ENCODE results near the gene TRPM8.

Gene TRPM8

DNA sequence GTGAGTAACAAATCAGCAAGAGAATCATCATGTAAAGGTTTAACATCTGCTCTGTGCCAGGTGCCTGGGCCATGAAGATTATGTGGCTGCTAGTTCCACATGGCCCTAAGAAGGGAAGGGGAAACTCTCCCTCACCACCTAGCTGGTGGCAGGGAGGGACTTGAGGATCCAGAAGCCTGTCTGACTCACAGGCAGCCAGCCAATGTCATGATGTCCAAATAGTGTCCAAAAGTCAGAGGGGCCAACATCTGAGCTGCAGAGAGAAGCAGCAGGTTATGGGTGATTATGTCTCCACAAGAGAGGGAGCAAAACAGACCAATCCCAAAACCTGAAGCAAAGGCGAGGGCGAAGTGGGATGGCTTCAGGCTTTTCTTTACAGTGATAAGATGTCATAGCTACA lies 71.4 kb downstream of the TRPM8 start:
- H4K20me1 ChIP-seq: no peaks in the 10 kb centered on the region
- H3K9me3 ChIP-seq (replicated peaks in 1 of 11): peaks cover 9 to 51% (median 39%) of the 10 kb centered on the region in 11 experiments; a peak in 21 of 22 replicates
- no peak overlapping the region for H3K27ac ChIP-seq
- no peak overlapping the region for H3K9ac ChIP-seq
- H3K27me3 ChIP-seq: no peaks in the 10 kb centered on the region
- no peak for TF ChIP-seq Cebpa-rat (IDR thresholded peaks at IDR 0.05)
- H3K4me2 ChIP-seq: no peak overlapping the region
- peaks cover 0 to 10% (median 7%) of the 10 kb centered on the region in 10 experiments; a peak in 11 of 20 replicates for H3K4me1 ChIP-seq
- H3K4me3 ChIP-seq: no peak overlapping the region
- H3K36me3 ChIP-seq: no peaks in the 10 kb centered on the region

DNA sequence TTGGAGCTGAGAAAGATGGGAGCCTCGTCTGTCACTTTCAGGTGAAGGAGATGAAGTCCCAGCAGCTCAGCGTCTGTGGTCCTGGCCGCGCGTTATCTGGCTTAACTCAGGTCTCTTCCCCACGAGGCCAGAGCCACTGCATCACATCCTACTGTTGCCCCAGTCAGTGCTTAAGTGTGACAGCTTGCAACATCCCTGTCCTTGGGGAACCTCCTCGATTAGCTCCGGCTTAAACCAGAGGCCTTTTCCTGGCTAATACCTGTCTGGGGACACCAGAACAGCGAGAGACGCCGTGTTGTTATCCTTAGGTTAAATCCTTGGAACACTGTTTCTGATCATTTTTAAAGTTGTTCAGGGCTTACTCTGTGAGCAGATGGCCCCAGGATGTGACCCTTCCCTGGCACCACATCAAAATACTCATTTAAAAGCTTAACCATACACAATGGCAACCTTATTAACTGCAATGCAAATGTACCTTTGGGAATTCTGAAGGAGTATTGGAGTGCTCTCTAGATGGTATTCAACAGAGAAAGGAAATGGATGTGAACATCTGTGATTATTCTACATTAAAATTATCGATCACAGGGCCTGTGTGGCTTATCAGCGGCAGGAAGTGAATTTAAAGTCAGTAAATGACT lies 72.2 kb downstream of the TRPM8 start:
- Histone ChIP-seq H4K20me1 (no peaks in the 10 kb centered on the region), H3K9me3 (replicated peaks in 1 of 11) (peaks cover 5 to 44% (median 31%) of the 10 kb centered on the region in 11 experiments; a peak in 21 of 22 replicates), H3K9ac (no peak overlapping the region), H3K4me1 (peaks cover 0 to 10% (median 7%) of the 10 kb centered on the region in 10 experiments; a peak in 11 of 20 replicates), H3K4me3 (no peak overlapping the region), H3K36me3 (no peaks in the 10 kb centered on the region), H3K4me2 (peak overlapping the region in 1 of 11 experiments; percentile 33; a peak in 1 of 22 replicates), H3K27me3 (no peaks in the 10 kb centered on the region), H3K27ac (no peak overlapping the region)
- TF ChIP-seq Cebpa-rat (IDR thresholded peaks at IDR 0.05): no peak

DNA sequence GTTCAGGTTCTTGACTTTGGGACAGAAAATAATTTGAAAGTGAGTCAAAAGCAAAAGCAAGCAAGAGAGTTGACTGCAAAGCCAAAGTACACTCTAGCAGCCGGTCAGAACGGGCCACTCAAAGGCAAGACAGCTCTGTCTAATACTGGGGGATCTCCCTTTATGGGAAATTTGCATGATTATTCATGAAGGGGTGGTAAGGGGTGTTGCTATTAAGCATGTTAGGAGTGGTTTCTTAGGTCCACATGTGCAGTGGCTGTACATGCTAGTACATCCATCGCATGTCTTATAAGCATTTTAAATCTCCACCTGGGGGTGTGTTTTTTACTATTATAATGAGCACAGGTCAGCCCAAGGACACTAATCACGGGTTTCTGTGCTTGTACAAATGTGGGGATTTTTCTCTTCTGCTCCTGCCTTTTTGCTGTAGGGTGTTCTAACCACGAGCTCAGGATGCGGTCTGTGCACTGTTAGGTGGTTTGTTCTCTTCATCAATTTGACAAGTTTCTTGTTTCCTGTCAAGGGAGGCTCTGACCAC lies 73.2 kb downstream of the TRPM8 start:
- no peaks in the 10 kb centered on the region for H3K36me3 ChIP-seq
- H3K4me1 ChIP-seq: peaks cover 0 to 10% (median 7%) of the 10 kb centered on the region in 10 experiments; a peak in 11 of 20 replicates
- no peak overlapping the region for H3K4me3 ChIP-seq
- no peak for TF ChIP-seq Cebpa-rat (IDR thresholded peaks at IDR 0.05)
- no peaks in the 10 kb centered on the region for H4K20me1 ChIP-seq
- H3K9ac ChIP-seq: no peak overlapping the region
- H3K4me2 ChIP-seq: peak overlapping the region in 5 of 11 experiments; percentile 32 to 46 (median 41); a peak in 9 of 22 replicates
- no peaks in the 10 kb centered on the region for H3K27me3 ChIP-seq
- H3K27ac ChIP-seq: no peak overlapping the region
- peaks cover 0 to 34% (median 22%) of the 10 kb centered on the region in 11 experiments; a peak in 16 of 22 replicates for H3K9me3 ChIP-seq (replicated peaks in 1 of 11)

DNA sequence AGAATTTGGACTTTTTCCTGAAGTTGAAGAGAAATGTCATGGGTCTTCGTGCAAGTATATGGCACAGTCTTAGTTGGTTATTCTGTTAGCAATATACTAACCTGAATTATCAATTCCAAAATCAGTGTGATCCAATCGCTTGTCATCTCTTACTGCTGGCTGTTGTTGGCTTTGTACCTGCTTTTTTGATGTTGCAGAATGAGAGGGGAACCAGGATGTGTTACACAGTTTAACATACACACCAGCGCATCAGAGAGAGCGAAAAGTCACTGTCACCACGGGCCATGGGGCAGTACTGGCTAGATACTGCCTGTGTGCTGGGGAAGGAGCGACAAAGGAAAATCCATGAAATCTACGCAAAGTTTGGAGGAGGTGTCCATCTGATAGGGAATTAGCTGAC lies 74.0 kb downstream of the TRPM8 start:
- H3K4me3 ChIP-seq: no peak overlapping the region
- TF ChIP-seq Cebpa-rat (IDR thresholded peaks at IDR 0.05): no peak
- peaks cover 0 to 28% (median 16%) of the 10 kb centered on the region in 11 experiments; a peak in 15 of 22 replicates for H3K9me3 ChIP-seq (replicated peaks in 1 of 11)
- no peaks in the 10 kb centered on the region for H3K36me3 ChIP-seq
- no peaks in the 10 kb centered on the region for H4K20me1 ChIP-seq
- H3K27me3 ChIP-seq: no peaks in the 10 kb centered on the region
- H3K9ac ChIP-seq: no peak overlapping the region
- H3K27ac ChIP-seq: no peak overlapping the region
- 0 out of 22 replicates have a peak overlapping the region, but pooled peaks of 1 of the 11 experiments have one; percentile 46 for H3K4me2 ChIP-seq
- peaks cover 6 to 17% (median 12%) of the 10 kb centered on the region in 10 experiments; a peak in 19 of 20 replicates for H3K4me1 ChIP-seq

DNA sequence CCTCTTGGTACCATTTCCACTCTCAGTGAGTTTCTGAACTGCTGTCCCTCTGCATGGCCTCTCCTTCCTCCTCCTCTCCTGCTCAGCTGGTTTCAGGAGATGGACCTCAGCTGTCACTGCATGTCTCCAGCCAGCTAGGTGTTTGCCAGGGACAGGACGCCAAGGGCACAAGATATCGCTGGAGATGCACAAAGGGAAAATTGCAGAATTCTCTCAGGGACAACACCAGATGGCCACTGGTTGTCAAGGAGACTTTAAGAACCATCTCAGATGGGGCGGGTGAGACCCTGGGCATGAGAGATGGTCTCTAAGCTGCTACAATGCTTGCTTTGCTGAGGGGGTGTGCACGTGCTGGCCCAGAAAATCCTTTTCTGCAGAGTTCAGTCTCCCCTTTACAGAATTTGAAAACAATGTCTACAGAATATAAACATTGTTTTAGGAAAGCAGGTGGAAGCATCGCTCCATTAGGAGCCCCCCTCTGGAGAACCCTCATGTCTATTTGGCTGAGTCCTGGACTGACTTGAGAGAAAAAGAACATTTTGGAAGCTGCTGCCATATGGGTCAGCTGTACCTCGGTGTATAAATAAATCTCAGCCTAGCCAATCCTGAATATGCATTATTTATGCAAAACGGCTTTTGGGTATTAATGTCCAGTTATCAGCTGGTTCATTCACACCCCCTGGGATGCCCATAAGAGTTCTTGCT lies 75.5 kb downstream of the TRPM8 start:
- Histone ChIP-seq H4K20me1 (no peaks in the 10 kb centered on the region), H3K9me3 (replicated peaks in 1 of 11) (peaks cover 0 to 24% (median 12%) of the 10 kb centered on the region in 11 experiments; a peak in 14 of 22 replicates), H3K27me3 (no peaks in the 10 kb centered on the region), H3K4me2 (peak overlapping the region in 1 of 11 experiments; percentile 24; a peak in 1 of 22 replicates), H3K27ac (no peak overlapping the region), H3K4me1 (peaks cover 11 to 23% (median 16%) of the 10 kb centered on the region in 10 experiments; a peak in 19 of 20 replicates), H3K4me3 (no peak overlapping the region), H3K9ac (no peak overlapping the region), H3K36me3 (no peaks in the 10 kb centered on the region)
- TF ChIP-seq Cebpa-rat (IDR thresholded peaks at IDR 0.05): no peak

DNA sequence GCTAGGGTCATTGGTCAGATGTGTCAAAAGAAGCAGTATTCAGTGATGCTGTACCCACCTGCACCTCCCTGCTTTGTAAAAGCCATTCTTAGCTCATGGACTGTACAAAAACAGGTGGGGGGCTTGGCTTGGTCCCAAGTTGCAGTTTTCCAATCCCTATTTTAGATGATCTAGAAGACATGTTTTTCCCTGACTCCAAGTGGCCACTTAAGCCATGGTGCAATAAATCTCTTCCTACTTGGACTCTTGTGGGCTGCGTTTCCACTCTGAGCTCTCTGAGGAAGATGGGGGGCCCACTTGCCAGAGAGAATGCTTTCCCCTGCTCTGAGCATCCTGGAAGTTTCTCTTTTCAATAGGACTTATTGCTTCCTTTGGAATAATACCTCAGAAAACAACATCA lies 76.3 kb downstream of the TRPM8 start:
- no peak overlapping the region for H3K27ac ChIP-seq
- H3K9me3 ChIP-seq (replicated peaks in 1 of 11): peaks cover 0 to 16% (median 9%) of the 10 kb centered on the region in 11 experiments; a peak in 9 of 22 replicates
- H3K27me3 ChIP-seq: no peaks in the 10 kb centered on the region
- H4K20me1 ChIP-seq: no peaks in the 10 kb centered on the region
- TF ChIP-seq Cebpa-rat (IDR thresholded peaks at IDR 0.05): no peak
- peaks cover 11 to 26% (median 16%) of the 10 kb centered on the region in 10 experiments; a peak in 19 of 20 replicates for H3K4me1 ChIP-seq
- no peak overlapping the region for H3K4me2 ChIP-seq
- H3K9ac ChIP-seq: no peak overlapping the region
- no peak overlapping the region for H3K4me3 ChIP-seq
- no peaks in the 10 kb centered on the region for H3K36me3 ChIP-seq

DNA sequence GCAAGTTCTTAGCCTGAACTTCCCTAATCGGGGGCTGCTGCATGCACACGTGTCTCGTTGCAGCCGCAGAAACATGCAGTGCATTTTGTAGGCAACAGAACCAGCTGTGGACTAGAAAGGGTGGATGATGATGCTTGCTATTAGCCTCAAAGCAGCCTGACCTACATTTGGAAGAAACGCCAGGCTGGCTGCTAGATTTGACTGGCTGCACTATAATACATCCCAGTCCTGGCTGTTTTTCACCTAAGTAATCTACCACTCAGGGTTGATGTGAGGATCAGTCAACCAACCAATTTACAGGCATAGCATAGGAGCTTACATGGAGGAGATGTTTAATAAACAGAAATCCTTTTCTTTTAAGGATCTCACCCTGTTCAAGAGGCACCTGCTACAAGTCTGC lies 77.0 kb downstream of the TRPM8 start:
- peaks cover 0 to 14% (median 9%) of the 10 kb centered on the region in 11 experiments; a peak in 8 of 22 replicates for H3K9me3 ChIP-seq (replicated peaks in 1 of 11)
- peaks cover 11 to 26% (median 16%) of the 10 kb centered on the region in 10 experiments; a peak in 19 of 20 replicates for H3K4me1 ChIP-seq
- H3K4me2 ChIP-seq: no peak overlapping the region
- H3K27me3 ChIP-seq: no peaks in the 10 kb centered on the region
- TF ChIP-seq Cebpa-rat (IDR thresholded peaks at IDR 0.05): no peak
- H3K27ac ChIP-seq: no peak overlapping the region
- H3K9ac ChIP-seq: no peak overlapping the region
- no peak overlapping the region for H3K4me3 ChIP-seq
- H4K20me1 ChIP-seq: no peaks in the 10 kb centered on the region
- H3K36me3 ChIP-seq: no peaks in the 10 kb centered on the region

DNA sequence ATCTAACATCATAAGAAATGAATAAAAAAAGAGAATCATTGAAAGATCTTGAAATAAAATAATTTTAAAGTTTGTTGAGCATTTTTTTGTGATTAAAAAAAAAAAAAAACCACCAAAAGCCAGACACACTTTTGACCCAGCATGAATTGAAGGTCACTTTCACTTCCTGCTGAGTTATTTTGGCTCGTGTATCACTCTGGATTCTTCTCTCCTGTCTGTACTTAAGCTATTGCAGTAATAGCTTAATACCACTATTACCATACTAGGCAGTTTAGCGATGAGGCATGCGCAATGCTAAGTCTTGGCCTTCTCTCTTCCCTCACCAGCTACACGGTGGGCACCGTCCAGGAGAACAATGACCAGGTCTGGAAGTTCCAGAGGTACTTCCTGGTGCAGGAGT lies 78.8 kb downstream of the TRPM8 start:
- H3K36me3 ChIP-seq: no peaks in the 10 kb centered on the region
- H3K27ac ChIP-seq: no peak overlapping the region
- H3K9ac ChIP-seq: no peak overlapping the region
- H3K4me2 ChIP-seq: peak overlapping the region; percentile 1 to 62 (median 41); a peak in 15 of 22 replicates
- H3K4me1 ChIP-seq: peaks cover 9 to 22% (median 14%) of the 10 kb centered on the region in 10 experiments
- H4K20me1 ChIP-seq: no peaks in the 10 kb centered on the region
- no peaks in the 10 kb centered on the region for H3K27me3 ChIP-seq
- TF ChIP-seq Cebpa-rat (IDR thresholded peaks at IDR 0.05): no peak
- H3K4me3 ChIP-seq: no peak overlapping the region
- H3K9me3 ChIP-seq (replicated peaks in 1 of 11): peaks cover 0 to 14% (median 9%) of the 10 kb centered on the region in 11 experiments; a peak in 8 of 22 replicates

DNA sequence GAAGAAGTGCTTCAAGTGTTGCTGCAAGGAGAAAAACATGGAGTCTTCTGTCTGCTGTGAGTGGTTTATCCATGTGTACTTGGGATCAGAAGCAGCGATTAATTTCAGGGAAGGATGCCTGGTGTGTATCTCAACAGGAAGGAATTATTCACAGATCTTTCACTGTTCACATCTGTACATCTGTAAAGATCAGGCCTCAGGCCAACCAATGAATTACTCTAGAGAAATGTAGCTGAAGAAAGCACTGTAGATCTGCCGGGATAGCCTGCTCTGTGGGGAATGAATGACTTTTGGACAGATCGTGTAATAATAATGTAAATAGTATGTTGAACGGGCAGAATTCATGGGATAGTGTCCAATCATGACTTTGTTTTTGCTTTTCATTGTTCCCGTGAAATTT lies 79.3 kb downstream of the TRPM8 start:
- H3K4me3 ChIP-seq: no peak overlapping the region
- H3K4me1 ChIP-seq: peaks cover 14 to 27% (median 19%) of the 10 kb centered on the region in 10 experiments
- no peak overlapping the region for H3K27ac ChIP-seq
- H3K9me3 ChIP-seq (replicated peaks in 1 of 11): peaks cover 0 to 14% (median 9%) of the 10 kb centered on the region in 11 experiments; a peak in 8 of 22 replicates
- TF ChIP-seq Cebpa-rat (IDR thresholded peaks at IDR 0.05): no peak
- no peaks in the 10 kb centered on the region for H4K20me1 ChIP-seq
- no peak overlapping the region for H3K9ac ChIP-seq
- H3K4me2 ChIP-seq: peak overlapping the region; percentile 1 to 62 (median 41); a peak in 15 of 22 replicates
- H3K27me3 ChIP-seq: no peaks in the 10 kb centered on the region
- H3K36me3 ChIP-seq: no peaks in the 10 kb centered on the region
